ENCODE measurements around the gene RAB8B. TPM values are rescaled to one million over a fixed set of nuclear protein-coding genes. Genes with fewer than 3 reads are reported as not detected.

RAB8B gene
- 23.2 TPM for polyA plus RNA-seq
- long read RNA-seq, donor 1, full-length matches to known transcripts = 4 of 4 reads
- long read RNA-seq, donor 1, partial matches to known transcripts = 0 of 4 reads
- long read RNA-seq, donor 1, other reads (novel, unspliced or antisense) = 0 of 4 reads
- long read RNA-seq, donor 2, full-length matches to known transcripts = 4 of 4 reads
- long read RNA-seq, donor 2, partial matches to known transcripts = 0 of 4 reads
- long read RNA-seq, donor 2, other reads (novel, unspliced or antisense) = 0 of 4 reads
- long read RNA-seq, donor 3 = 0 reads
- long read RNA-seq, donor 4, full-length matches to known transcripts = 1 of 1 reads
- long read RNA-seq, donor 4, partial matches to known transcripts = 0 of 1 reads
- long read RNA-seq, donor 4, other reads (novel, unspliced or antisense) = 0 of 1 reads
- long read RNA-seq, donor 5, full-length matches to known transcripts = 4 of 4 reads
- long read RNA-seq, donor 5, partial matches to known transcripts = 0 of 4 reads
- long read RNA-seq, donor 5, other reads (novel, unspliced or antisense) = 0 of 4 reads
- long read RNA-seq, donor 6, full-length matches to known transcripts = 6 of 6 reads
- long read RNA-seq, donor 6, partial matches to known transcripts = 0 of 6 reads
- long read RNA-seq, donor 6, other reads (novel, unspliced or antisense) = 0 of 6 reads
- long read RNA-seq, donor 7, full-length matches to known transcripts = 9 of 9 reads
- long read RNA-seq, donor 7, partial matches to known transcripts = 0 of 9 reads
- long read RNA-seq, donor 7, other reads (novel, unspliced or antisense) = 0 of 9 reads
- long read RNA-seq, donor 8, full-length matches to known transcripts = 11 of 11 reads
- long read RNA-seq, donor 8, partial matches to known transcripts = 0 of 11 reads
- long read RNA-seq, donor 8, other reads (novel, unspliced or antisense) = 0 of 11 reads
- long read RNA-seq, donor 9, full-length matches to known transcripts = 2 of 2 reads
- long read RNA-seq, donor 9, partial matches to known transcripts = 0 of 2 reads
- long read RNA-seq, donor 9, other reads (novel, unspliced or antisense) = 0 of 2 reads
- long read RNA-seq, donor 10, full-length matches to known transcripts = 8 of 8 reads
- long read RNA-seq, donor 10, partial matches to known transcripts = 0 of 8 reads
- long read RNA-seq, donor 10, other reads (novel, unspliced or antisense) = 0 of 8 reads
- long read RNA-seq, donor 11, full-length matches to known transcripts = 6 of 6 reads
- long read RNA-seq, donor 11, partial matches to known transcripts = 0 of 6 reads
- long read RNA-seq, donor 11, other reads (novel, unspliced or antisense) = 0 of 6 reads

GRCh38 chr15:63188926-63189871 is at the start of gene RAB8B:
Gene RAB8B, plus strand, starts transcription at chr15:63189606. Its CDS starts 19 bp downstream, at chr15:63189625.
- H3K27ac ChIP-seq (ENCODE audit: low read length) = peak within 1 kb of the TSS; percentile 62
- peaks cover 4% of the 10 kb centered on the region for H3K4me1 ChIP-seq (ENCODE audit: control insufficient read depth, insufficient read depth, low read length)
- DNase-seq = peak; percentile 95 to 97
- H3K27me3 ChIP-seq (ENCODE audit: control insufficient read depth, insufficient read depth, low read length) = no peaks in the 10 kb centered on the region
- H3K36me3 ChIP-seq (ENCODE audit: control insufficient read depth, insufficient read depth, low read length) = no peaks in the 10 kb centered on the region
- no CpG with 5 or more reads among the region's 77 CpGs for WGBS (ENCODE audit: insufficient coverage, low lambda C conversion rate)
- peak within 1 kb of the TSS; percentile 82 for H3K4me3 ChIP-seq (ENCODE audit: low read length)
- no peaks in the 10 kb centered on the region for H3K9me3 ChIP-seq (ENCODE audit: control insufficient read depth, low read depth, low read length)

GRCh38 chr15:63140936-63141335 is 48.5 kb upstream of the RAB8B start:
- Histone ChIP-seq H3K27ac (ENCODE audit: low read length) (no peak overlapping the region), H3K36me3 (ENCODE audit: control insufficient read depth, insufficient read depth, low read length) (peaks cover 2% of the 10 kb centered on the region), H3K27me3 (ENCODE audit: control insufficient read depth, insufficient read depth, low read length) (no peaks in the 10 kb centered on the region), H3K4me3 (ENCODE audit: low read length) (no peak overlapping the region), H3K4me1 (ENCODE audit: control insufficient read depth, insufficient read depth, low read length) (no peaks in the 10 kb centered on the region), H3K9me3 (ENCODE audit: control insufficient read depth, low read depth, low read length) (no peaks in the 10 kb centered on the region)
- no CpG with 5 or more reads among the region's 2 CpGs for WGBS (ENCODE audit: insufficient coverage, low lambda C conversion rate)
- no peak for DNase-seq

- Histone ChIP-seq H3K27me3 (ENCODE audit: control insufficient read depth, insufficient read depth, low read length) (no peaks in the 10 kb centered on the region), H3K4me1 (ENCODE audit: control insufficient read depth, insufficient read depth, low read length) (no peaks in the 10 kb centered on the region), H3K9me3 (ENCODE audit: control insufficient read depth, low read depth, low read length) (no peaks in the 10 kb centered on the region), H3K27ac (ENCODE audit: low read length) (no peak overlapping the region), H3K4me3 (ENCODE audit: low read length) (no peak overlapping the region), H3K36me3 (ENCODE audit: control insufficient read depth, insufficient read depth, low read length) (peaks cover 10% of the 10 kb centered on the region)
- no CpG with 5 or more reads among the region's 2 CpGs for WGBS (ENCODE audit: insufficient coverage, low lambda C conversion rate)
- no peak for DNase-seq
Measured at GRCh38 chr15:63145426-63145825, 44.0 kb upstream of the RAB8B start.

- Histone ChIP-seq H3K36me3 (ENCODE audit: control insufficient read depth, insufficient read depth, low read length) (peaks cover 10% of the 10 kb centered on the region), H3K27ac (ENCODE audit: low read length) (no peak overlapping the region), H3K27me3 (ENCODE audit: control insufficient read depth, insufficient read depth, low read length) (no peaks in the 10 kb centered on the region), H3K9me3 (ENCODE audit: control insufficient read depth, low read depth, low read length) (no peaks in the 10 kb centered on the region), H3K4me3 (ENCODE audit: low read length) (no peak overlapping the region), H3K4me1 (ENCODE audit: control insufficient read depth, insufficient read depth, low read length) (no peaks in the 10 kb centered on the region)
- WGBS (ENCODE audit: insufficient coverage, low lambda C conversion rate) = no CpG with 5 or more reads among the region's 3 CpGs
- peak in 1 of 2 donors; percentile 17 for DNase-seq
Measured at GRCh38 chr15:63146684-63147083, 42.7 kb upstream of the RAB8B start.

- Histone ChIP-seq H3K27ac (ENCODE audit: low read length) (no peak overlapping the region), H3K36me3 (ENCODE audit: control insufficient read depth, insufficient read depth, low read length) (peaks cover 21% of the 10 kb centered on the region), H3K27me3 (ENCODE audit: control insufficient read depth, insufficient read depth, low read length) (no peaks in the 10 kb centered on the region), H3K4me3 (ENCODE audit: low read length) (no peak overlapping the region), H3K4me1 (ENCODE audit: control insufficient read depth, insufficient read depth, low read length) (no peaks in the 10 kb centered on the region), H3K9me3 (ENCODE audit: control insufficient read depth, low read depth, low read length) (no peaks in the 10 kb centered on the region)
- no CpG with 5 or more reads among the region's 1 CpG for WGBS (ENCODE audit: insufficient coverage, low lambda C conversion rate)
- no peak for DNase-seq
Measured at GRCh38 chr15:63151665-63152064, 37.7 kb upstream of the RAB8B start.

- H3K4me1 ChIP-seq (ENCODE audit: control insufficient read depth, insufficient read depth, low read length) = no peaks in the 10 kb centered on the region
- peaks cover 14% of the 10 kb centered on the region for H3K36me3 ChIP-seq (ENCODE audit: control insufficient read depth, insufficient read depth, low read length)
- H3K27me3 ChIP-seq (ENCODE audit: control insufficient read depth, insufficient read depth, low read length) = no peaks in the 10 kb centered on the region
- H3K9me3 ChIP-seq (ENCODE audit: control insufficient read depth, low read depth, low read length) = no peaks in the 10 kb centered on the region
- WGBS (ENCODE audit: insufficient coverage, low lambda C conversion rate) = 67% methylated on average over 3 of the region's 3 CpGs
- no peak for DNase-seq
- peak overlapping the region; percentile 76 for H3K4me3 ChIP-seq (ENCODE audit: low read length)
- H3K27ac ChIP-seq (ENCODE audit: low read length) = peak overlapping the region; percentile 94
Measured at GRCh38 chr15:63155486-63155885, 33.9 kb upstream of the RAB8B start.

- Histone ChIP-seq H3K27me3 (ENCODE audit: control insufficient read depth, insufficient read depth, low read length) (no peaks in the 10 kb centered on the region), H3K4me1 (ENCODE audit: control insufficient read depth, insufficient read depth, low read length) (no peaks in the 10 kb centered on the region), H3K4me3 (ENCODE audit: low read length) (peak overlapping the region; percentile 76), H3K27ac (ENCODE audit: low read length) (peak overlapping the region; percentile 94), H3K36me3 (ENCODE audit: control insufficient read depth, insufficient read depth, low read length) (peaks cover 14% of the 10 kb centered on the region), H3K9me3 (ENCODE audit: control insufficient read depth, low read depth, low read length) (no peaks in the 10 kb centered on the region)
- DNase-seq = no peak
- 18% methylated on average over 4 of the region's 10 CpGs for WGBS (ENCODE audit: insufficient coverage, low lambda C conversion rate)
Measured at GRCh38 chr15:63156086-63156710, 33.2 kb upstream of the RAB8B start.

GRCh38 chr15:63156755-63157117 is 32.7 kb upstream of the RAB8B start:
- H3K9me3 ChIP-seq (ENCODE audit: control insufficient read depth, low read depth, low read length) = no peaks in the 10 kb centered on the region

More at GRCh38 chr15:63156755-63157117, 32.7 kb upstream of the RAB8B start:
- peaks cover 14% of the 10 kb centered on the region for H3K36me3 ChIP-seq (ENCODE audit: control insufficient read depth, insufficient read depth, low read length)
- no peaks in the 10 kb centered on the region for H3K4me1 ChIP-seq (ENCODE audit: control insufficient read depth, insufficient read depth, low read length)
- peak; percentile 69 to 84 for DNase-seq
- H3K27me3 ChIP-seq (ENCODE audit: control insufficient read depth, insufficient read depth, low read length) = no peaks in the 10 kb centered on the region
- peak overlapping the region; percentile 94 for H3K27ac ChIP-seq (ENCODE audit: low read length)
- WGBS (ENCODE audit: insufficient coverage, low lambda C conversion rate) = 0% methylated on average over 3 of the region's 16 CpGs
- peak overlapping the region; percentile 76 for H3K4me3 ChIP-seq (ENCODE audit: low read length)

Data from large intestine (tissue), 12 donors.